PC-9 (cell line): Measurements from ENCODE around the gene TSPAN33. TPM values are rescaled to one million over a fixed set of nuclear protein-coding genes. Genes with fewer than 3 reads are reported as not detected.
"Not testable (repeated sequence)": the region's sequence is repeated elsewhere in the genome, so short reads cannot be mapped to it uniquely, and the experiment has no call there.

Source experiments
- BruUV-seq: library from RNA; stranded (reverse); fragments of 400-500 nt; replicated peaks from 2 replicates; lab custom pipeline; 2021; lab: Mats Ljungman, UMichigan
- CTCF ChIA-PET: fragments of 300-600 bp; sonication (Branson Sonifier 250); formaldehyde crosslinking; loops from one replicate; lab custom pipeline; 2022; ENCODE audit warnings: antibody characterized with exemption; lab: Charles Lee
- POLR2A ChIA-PET: fragments of 300-600 bp; sonication (Branson Sonifier 250); formaldehyde crosslinking; loops from one replicate; lab custom pipeline; 2022; ENCODE audit warnings: antibody characterized with exemption; ENCODE audit not compliant: unreplicated experiment; lab: Charles Lee
- DNase-seq, 2 experiments: peaks; one replicate each; pipeline versions ENCODE4 v3.0.0 to v3.0.0-alpha.2; 2015 to 2022; ENCODE audit warnings: mixed read lengths in 1 of 2
- H2AFZ ChIP-seq: fragments of 200-600 bp; sonication (generic); 2 replicates; pipeline ENCODE4 v1.8.1; 2017; ENCODE audit warnings: antibody characterized with exemption
- H3F3A ChIP-seq: fragments of 200-600 bp; sonication (generic); 2 replicates; pipeline ENCODE4 v1.8.1; 2017; ENCODE audit warnings: antibody characterized with exemption, mild to moderate bottlenecking, low read depth; ENCODE audit not compliant: insufficient read depth
- H3K27ac ChIP-seq: fragments of 200-600 bp; sonication (generic); 2 replicates; pipeline ENCODE4 v1.6.1; 2016; ENCODE audit warnings: mixed run types
- H3K27me3 ChIP-seq: fragments of 200-600 bp; sonication (generic); 2 replicates; pipeline ENCODE4 v1.6.1; 2016; ENCODE audit warnings: low read depth, mixed run types; ENCODE audit not compliant: insufficient read depth
- H3K36me3 ChIP-seq: fragments of 200-600 bp; sonication (generic); 2 replicates; pipeline ENCODE4 v1.6.1; 2016; ENCODE audit warnings: low read depth, mixed run types
- H3K4me1 ChIP-seq: fragments of 200-600 bp; sonication (generic); replicated peaks from 2 replicates; pipeline ENCODE4 v1.6.1; 2016; ENCODE audit warnings: mixed run types; ENCODE audit not compliant: insufficient read depth
- H3K4me2 ChIP-seq: fragments of 200-600 bp; sonication (generic); 2 replicates; pipeline ENCODE4 v1.6.1; 2017; ENCODE audit warnings: mixed run types
- H3K4me3 ChIP-seq: fragments of 200-600 bp; sonication (generic); 2 replicates; pipeline ENCODE4 v1.6.1; 2016; ENCODE audit warnings: mixed run types
- H3K79me2 ChIP-seq: fragments of 200-600 bp; sonication (generic); 2 replicates; pipeline ENCODE4 v1.6.1; 2017; ENCODE audit warnings: low read depth, mixed run types
- H3K9me2 ChIP-seq: fragments of 200-600 bp; sonication (generic); 2 replicates; pipeline ENCODE4 v1.8.1; 2017; ENCODE audit warnings: mild to moderate bottlenecking; ENCODE audit not compliant: insufficient read depth
- H3K9me3 ChIP-seq: fragments of 200-600 bp; sonication (generic); 2 replicates; pipeline ENCODE4 v1.8.1; 2016; ENCODE audit warnings: low read depth; ENCODE audit not compliant: insufficient read depth
- H4K20me1 ChIP-seq: fragments of 200-600 bp; sonication (generic); 2 replicates; pipeline ENCODE4 v1.8.1; 2017; ENCODE audit not compliant: insufficient read depth
- EZH2 ChIP-seq: fragments of 200-600 bp; sonication (generic); IDR thresholded peaks from 2 replicates; pipeline ENCODE4 v1.8.0; 2017; ENCODE audit warnings: antibody characterized with exemption, low read depth
- intact Hi-C: fragments of 100-400 bp; cut with micrococcal nuclease; formaldehyde crosslinking; loops from one replicate; pipeline ENCODE4 v1.10.0; 2022; ENCODE audit not compliant: unreplicated experiment
- total RNA-seq: library from RNA; stranded (reverse); gene quantifications from 2 replicates; pipeline ENCODE4 v1.2.3, GENCODE V29; 2021
- TF ChIP-seq, protein P1 (sequence below): fragments of 200-600 bp; sonication (generic); conservative IDR thresholded peaks from 2 replicates; pipeline ENCODE4 v1.6.1; 2017; ENCODE audit warnings: mixed run types, antibody characterized with exemption, mild to moderate bottlenecking, moderate library complexity

The TSPAN33 gene
- total RNA-seq, 1 experiment from 2014 or later, result 5.8 TPM

DNA sequence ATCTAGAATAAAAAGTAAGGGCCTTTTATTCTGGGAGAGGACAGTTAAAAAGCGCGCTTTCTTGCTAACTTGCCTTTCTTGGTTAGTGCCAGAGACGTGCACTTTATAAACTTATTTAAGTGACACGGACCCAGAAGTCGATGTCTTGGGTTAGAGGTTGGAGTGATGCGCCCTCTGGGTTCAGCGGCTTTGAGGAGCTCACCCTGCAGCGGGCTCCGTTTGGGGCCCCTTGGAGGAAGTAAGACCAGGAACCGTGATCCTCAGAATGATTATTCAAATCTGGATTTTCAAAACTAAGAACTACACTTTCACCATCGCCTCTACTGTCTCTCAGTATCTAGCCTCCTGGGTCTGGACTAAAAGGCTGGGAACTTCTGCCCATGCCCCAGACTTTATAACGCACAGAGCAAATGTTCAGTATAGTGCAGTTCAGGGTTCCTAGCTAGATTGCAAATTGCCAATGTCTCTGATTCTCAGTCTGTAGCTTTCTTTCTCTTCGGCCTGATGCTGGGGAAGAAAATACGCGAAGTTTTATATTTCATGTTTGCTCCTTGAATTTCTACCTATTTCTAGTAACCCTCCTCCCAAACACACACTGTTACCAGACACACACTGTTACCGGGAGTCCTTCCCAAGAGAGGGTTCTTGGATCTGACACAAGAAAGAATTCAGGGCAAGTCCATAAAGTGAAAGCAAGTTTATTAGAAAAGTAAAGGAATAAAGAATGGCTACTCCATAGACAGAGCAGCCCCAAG, 25.4 kb downstream of the TSPAN33 start:
- BruUV-seq, result no TSS peak

DNA sequence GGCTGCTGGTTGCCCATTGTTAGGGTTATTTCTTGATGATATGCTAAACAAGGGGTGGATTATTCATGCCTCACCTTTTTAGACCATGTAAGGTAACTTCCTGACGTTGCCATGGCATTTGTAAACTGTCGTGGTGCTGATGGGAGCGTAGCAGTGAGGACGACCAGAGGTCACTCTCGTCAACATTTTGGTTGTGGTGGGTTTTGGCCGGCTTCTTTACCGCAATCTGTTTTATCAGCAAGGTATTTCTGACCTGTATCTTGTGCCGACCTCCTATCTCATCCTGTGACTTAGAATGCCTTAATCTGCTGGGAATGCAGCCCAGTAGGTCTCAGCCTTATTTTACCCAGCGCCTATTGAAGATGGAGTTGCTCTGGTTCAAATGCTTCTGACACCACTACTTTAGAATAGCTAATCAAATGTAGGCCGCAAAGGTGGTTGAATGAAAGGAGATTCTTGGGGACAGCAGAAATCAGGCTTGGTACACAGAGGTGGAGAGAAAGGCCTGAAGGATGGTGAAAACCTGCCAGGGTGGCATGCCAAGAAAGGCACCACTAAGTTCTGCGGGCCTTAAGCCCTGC, 26.0 kb downstream of the TSPAN33 start:
- Histone ChIP-seq H3K4me1 (no peaks in the 10 kb centered on the region), H3K27ac (no peak overlapping the region), H3K9me2 (no peaks in the 10 kb centered on the region), H3K4me2 (no peak overlapping the region), H2AFZ (no peak overlapping the region), H3K27me3 (no peaks in the 10 kb centered on the region), H3F3A (no peaks in the 10 kb centered on the region), H3K4me3 (no peak overlapping the region), H3K36me3 (no peaks in the 10 kb centered on the region), H3K9me3 (no peaks in the 10 kb centered on the region), H3K79me2 (no peaks in the 10 kb centered on the region), H4K20me1 (no peaks in the 10 kb centered on the region)
- TF ChIP-seq, protein P1, sequence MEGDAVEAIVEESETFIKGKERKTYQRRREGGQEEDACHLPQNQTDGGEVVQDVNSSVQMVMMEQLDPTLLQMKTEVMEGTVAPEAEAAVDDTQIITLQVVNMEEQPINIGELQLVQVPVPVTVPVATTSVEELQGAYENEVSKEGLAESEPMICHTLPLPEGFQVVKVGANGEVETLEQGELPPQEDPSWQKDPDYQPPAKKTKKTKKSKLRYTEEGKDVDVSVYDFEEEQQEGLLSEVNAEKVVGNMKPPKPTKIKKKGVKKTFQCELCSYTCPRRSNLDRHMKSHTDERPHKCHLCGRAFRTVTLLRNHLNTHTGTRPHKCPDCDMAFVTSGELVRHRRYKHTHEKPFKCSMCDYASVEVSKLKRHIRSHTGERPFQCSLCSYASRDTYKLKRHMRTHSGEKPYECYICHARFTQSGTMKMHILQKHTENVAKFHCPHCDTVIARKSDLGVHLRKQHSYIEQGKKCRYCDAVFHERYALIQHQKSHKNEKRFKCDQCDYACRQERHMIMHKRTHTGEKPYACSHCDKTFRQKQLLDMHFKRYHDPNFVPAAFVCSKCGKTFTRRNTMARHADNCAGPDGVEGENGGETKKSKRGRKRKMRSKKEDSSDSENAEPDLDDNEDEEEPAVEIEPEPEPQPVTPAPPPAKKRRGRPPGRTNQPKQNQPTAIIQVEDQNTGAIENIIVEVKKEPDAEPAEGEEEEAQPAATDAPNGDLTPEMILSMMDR, result no peak
- no peak for TF ChIP-seq EZH2
- no TSS peak for BruUV-seq
- POLR2A ChIA-PET, result no interaction called here
- CTCF ChIA-PET, result no interaction called here
- no peak for DNase-seq
- intact Hi-C loops, result no loop called here

More for the DNA sequence above, 25.4 kb downstream of the TSPAN33 start:
- Histone ChIP-seq H3K4me1 (no peaks in the 10 kb centered on the region), H3K36me3 (no peaks in the 10 kb centered on the region), H2AFZ (no peak overlapping the region), H3F3A (no peaks in the 10 kb centered on the region), H3K27me3 (no peaks in the 10 kb centered on the region), H4K20me1 (no peaks in the 10 kb centered on the region), H3K27ac (no peak overlapping the region), H3K79me2 (no peaks in the 10 kb centered on the region), H3K4me3 (no peak overlapping the region), H3K9me2 (no peaks in the 10 kb centered on the region), H3K9me3 (no peaks in the 10 kb centered on the region), H3K4me2 (peak overlapping the region; percentile 40; the same call in 1 of the 2 replicates)
- POLR2A ChIA-PET, result no interaction called here
- DNase-seq, result no peak
- TF ChIP-seq, protein P1, result no peak
- TF ChIP-seq EZH2, result no peak
- CTCF ChIA-PET, result no interaction called here
- intact Hi-C loops, result no loop called here

DNA sequence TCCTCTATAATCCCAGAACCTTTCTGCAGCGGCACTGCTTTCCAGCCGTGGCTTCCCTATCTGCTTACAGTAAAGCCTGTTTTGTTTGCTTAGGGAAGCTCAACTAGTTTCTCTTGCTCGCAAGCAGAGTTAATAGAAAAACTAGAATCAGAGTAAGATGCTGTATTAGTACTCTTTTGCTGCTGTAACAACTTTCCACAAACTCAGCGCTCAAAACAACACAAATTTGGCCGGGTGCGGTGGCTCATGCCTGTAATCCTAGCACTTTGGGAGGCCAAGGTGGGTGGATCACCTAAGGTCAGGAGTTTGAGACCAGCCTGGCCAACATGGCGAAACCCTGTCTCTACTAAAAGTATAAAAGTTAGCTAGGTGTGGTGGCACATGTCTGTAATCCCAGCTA, 29.4 kb downstream of the TSPAN33 start:
- H4K20me1 ChIP-seq, H3K79me2 ChIP-seq, BruUV-seq, H3K27me3 ChIP-seq, H3K27ac ChIP-seq, H3K9me2 ChIP-seq, H2AFZ ChIP-seq, H3K4me3 ChIP-seq, intact Hi-C loops, H3F3A ChIP-seq, H3K4me2 ChIP-seq, H3K4me1 ChIP-seq, H3K9me3 ChIP-seq, H3K36me3 ChIP-seq, POLR2A ChIA-PET, DNase-seq: not testable (repeated sequence)
- CTCF ChIA-PET, result interaction anchor here (0.7 kb wide), 1 partner anchor 222 kb away, joined by 5 read pairs; no protein-coding TSS in a partner anchor
